ENCODE measurements around the gene GNB1. TPM values are rescaled to one million over a fixed set of nuclear protein-coding genes. Genes with fewer than 3 reads are reported as not detected.

Gene GNB1
- total and polyA plus RNA-seq, 9 of the 15 experiments (the other 6 are each of a cell fraction or from before 2014, with no cell fraction given), result 34.3 to 388 (median 114) TPM

GRCh38 chr1:1906185-1907097 lies 15.6 kb upstream of the GNB1 start (continued):
- TF ChIP-seq SMC3 (conservative IDR thresholded peaks at IDR 0.05; ENCODE audit: insufficient read depth, low read depth, low read length), result peak; percentile 96
- no peak for TF ChIP-seq PTRF (tag; IDR thresholded peaks at IDR 0.05)
- TF ChIP-seq RBM15 (IDR thresholded peaks at IDR 0.05; ENCODE audit: insufficient read depth, low read length), result no peak
- TF ChIP-seq ZBTB5 (IDR thresholded peaks at IDR 0.05), result no peak
- no peak for TF ChIP-seq ZNF830 (CRISPR knock-in tag; IDR thresholded peaks at IDR 0.05)
- TF ChIP-seq ARNT (IDR thresholded peaks at IDR 0.05), result peak in 1 of 2 experiments; percentile 68; a peak in 1 of 4 replicates
- TF ChIP-seq CCNT2 (IDR thresholded peaks at IDR 0.05; ENCODE audit: borderline replicate concordance, extremely low read depth, insufficient read length, low read depth, low read length), result no peak
- no peak for TF ChIP-seq ETS2 (tag; IDR thresholded peaks at IDR 0.05; ENCODE audit: borderline replicate concordance, poor library complexity, severe bottlenecking)
- TF ChIP-seq CC2D1A (IDR thresholded peaks at IDR 0.05), result peak; percentile 86; the same call in 1 of the 2 replicates
- TF ChIP-seq FOXK1 (CRISPR knock-in tag; IDR thresholded peaks at IDR 0.05; ENCODE audit: borderline replicate concordance), result no peak
- TF ChIP-seq CHAMP1 (IDR thresholded peaks at IDR 0.05), result no peak
- TF ChIP-seq ZMIZ1 (IDR thresholded peaks at IDR 0.05; ENCODE audit: low read depth in 2 of 2, low read length in 2 of 2), result 0 out of 4 replicates have a peak, but pooled peaks of 1 of the 2 experiments have one; percentile 46
- no peak for TF ChIP-seq MECOM (CRISPR knock-in tag; IDR thresholded peaks at IDR 0.05)
- TF ChIP-seq GABPA (tag; conservative IDR thresholded peaks at IDR 0.05; ENCODE audit: low read depth), result no peak
- TF ChIP-seq THRA (IDR thresholded peaks at IDR 0.05), result no peak
